Adipocyte (in vitro differentiated cells): ENCODE results near the gene PSMD9.
A peak's percentile ranks its signal among the peaks of the same experiment; 100 is the strongest.
"Not testable (repeated sequence)": the region's sequence is repeated elsewhere in the genome, so short reads cannot be mapped to it uniquely, and the experiment has no call there.

Experiments
- DNase-seq: peaks from one replicate; pipeline ENCODE4 v3.0.0-alpha.2; 2015; ENCODE audit warnings: low read depth
- H3K27me3 ChIP-seq: replicated peaks from 2 replicates; pipeline ENCODE4 v1.7.0; 2013; ENCODE audit warnings: mild to moderate bottlenecking, low read length, moderate library complexity; ENCODE audit not compliant: control insufficient read depth, insufficient read depth
- H3K36me3 ChIP-seq: 2 replicates; pipeline ENCODE4 v1.7.0; 2013; ENCODE audit warnings: low read length, mild to moderate bottlenecking, moderate library complexity; ENCODE audit not compliant: control insufficient read depth, insufficient read depth, severe bottlenecking
- H3K4me1 ChIP-seq: 2 replicates; pipeline ENCODE4 v1.7.0; 2013; ENCODE audit warnings: mild to moderate bottlenecking, low read length, moderate library complexity; ENCODE audit not compliant: control insufficient read depth, insufficient read depth
- H3K4me3 ChIP-seq: 2 replicates; pipeline ENCODE4 v1.7.0; 2013; ENCODE audit warnings: mild to moderate bottlenecking, low read length, moderate library complexity
- H3K9ac ChIP-seq: 2 replicates; pipeline ENCODE4 v1.7.0; 2013; ENCODE audit warnings: mild to moderate bottlenecking, low read length, moderate library complexity
- H3K9me3 ChIP-seq: 2 replicates; pipeline ENCODE4 v1.7.0; 2013; ENCODE audit warnings: mild to moderate bottlenecking, low read length, moderate library complexity; ENCODE audit not compliant: control insufficient read depth

The PSMD9 gene

DNA sequence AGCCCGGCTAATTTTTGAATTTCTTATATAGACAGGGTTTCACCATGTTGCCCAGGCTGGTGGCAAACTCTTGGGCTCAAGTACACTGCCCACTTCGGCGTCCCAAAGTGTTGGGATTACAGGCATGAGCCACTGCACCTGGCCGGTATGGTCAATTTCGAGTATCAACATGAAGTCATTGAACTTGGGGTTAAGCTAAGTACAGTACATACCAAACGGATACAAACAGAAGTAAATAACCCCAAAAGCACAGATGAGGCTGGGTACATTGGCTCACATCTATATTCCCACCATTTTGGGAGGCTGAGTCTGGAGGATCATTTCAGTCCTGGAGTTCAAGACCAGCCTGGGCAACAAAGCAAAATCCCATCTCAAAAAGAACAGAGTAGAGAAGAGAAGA lies 13.0 kb upstream of the PSMD9 start:
- Histone ChIP-seq H3K4me3 (no peak overlapping the region), H3K9ac (no peak overlapping the region), H3K27me3 (no peaks in the 10 kb centered on the region), H3K4me1 (peaks cover 12% of the 10 kb centered on the region), H3K9me3 (no peaks in the 10 kb centered on the region), H3K36me3 (no peaks in the 10 kb centered on the region)
- DNase-seq = no peak

DNA sequence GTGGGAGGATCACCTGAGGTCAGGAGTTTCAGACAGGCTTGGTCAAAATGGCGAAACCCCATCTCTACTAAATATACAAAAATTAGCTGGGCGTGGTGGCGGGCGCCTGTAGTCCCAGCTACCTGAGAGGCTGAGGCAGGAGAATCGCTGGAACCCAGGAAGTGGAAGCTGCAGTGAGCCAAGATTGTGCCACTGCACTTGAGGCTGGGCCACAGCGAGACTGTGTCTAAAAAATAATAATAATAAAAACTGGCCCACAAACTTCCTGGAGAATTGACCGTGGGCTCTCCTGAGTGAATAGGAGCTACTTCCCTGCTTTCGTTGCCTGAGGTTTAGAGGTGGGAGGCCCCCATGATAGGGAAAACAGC lies 12.5 kb upstream of the PSMD9 start:
- H3K27me3 ChIP-seq, H3K36me3 ChIP-seq, DNase-seq, H3K4me3 ChIP-seq, H3K9me3 ChIP-seq, H3K9ac ChIP-seq: not testable (repeated sequence)
- H3K4me1 ChIP-seq = peaks cover 12% of the 10 kb centered on the region

DNA sequence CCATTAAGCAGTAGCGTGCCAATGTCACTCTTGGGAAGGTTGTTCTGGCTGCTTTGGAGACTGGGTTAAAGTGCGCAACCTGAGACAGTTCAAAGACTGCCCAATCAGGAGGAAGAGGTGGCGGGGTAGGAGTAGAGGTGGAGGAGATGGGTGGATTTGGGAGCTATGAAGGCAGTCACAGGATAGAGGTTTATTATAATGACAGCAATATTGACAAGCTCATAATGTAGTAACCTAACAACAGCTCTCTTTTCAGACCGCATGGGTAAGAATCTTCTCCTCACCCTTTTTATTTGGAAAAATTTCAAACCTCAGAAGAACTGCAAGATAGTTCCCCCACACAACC lies 5.3 kb upstream of the PSMD9 start:
- no peaks in the 10 kb centered on the region for H3K27me3 ChIP-seq
- no peak overlapping the region for H3K9ac ChIP-seq
- no peak for DNase-seq
- no peak overlapping the region for H3K4me3 ChIP-seq
- no peaks in the 10 kb centered on the region for H3K9me3 ChIP-seq
- peaks cover 7% of the 10 kb centered on the region for H3K4me1 ChIP-seq
- H3K36me3 ChIP-seq = no peaks in the 10 kb centered on the region

DNA sequence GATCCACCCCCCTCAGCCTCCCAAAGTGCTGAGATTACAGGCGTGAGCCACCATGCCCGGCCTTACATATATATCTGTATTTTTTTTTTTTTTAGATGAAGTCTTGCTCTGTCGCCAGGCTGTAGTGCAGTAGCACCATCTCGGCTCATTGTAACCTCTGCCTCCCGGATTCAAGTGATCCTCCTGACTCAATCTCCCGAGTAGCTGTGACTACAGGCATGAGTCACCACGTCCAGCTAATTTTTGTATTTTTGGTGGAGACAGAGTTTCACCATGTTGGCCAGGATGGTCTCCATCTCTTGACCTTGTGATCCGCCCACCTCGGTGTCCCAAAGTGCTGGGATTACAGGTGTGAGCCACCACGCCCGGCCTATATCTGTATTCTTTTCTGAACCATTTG lies 3.5 kb upstream of the PSMD9 start:
- not testable (repeated sequence) for H3K9ac ChIP-seq, H3K9me3 ChIP-seq, H3K27me3 ChIP-seq, H3K36me3 ChIP-seq, DNase-seq, H3K4me3 ChIP-seq
- peaks cover 16% of the 10 kb centered on the region for H3K4me1 ChIP-seq

DNA sequence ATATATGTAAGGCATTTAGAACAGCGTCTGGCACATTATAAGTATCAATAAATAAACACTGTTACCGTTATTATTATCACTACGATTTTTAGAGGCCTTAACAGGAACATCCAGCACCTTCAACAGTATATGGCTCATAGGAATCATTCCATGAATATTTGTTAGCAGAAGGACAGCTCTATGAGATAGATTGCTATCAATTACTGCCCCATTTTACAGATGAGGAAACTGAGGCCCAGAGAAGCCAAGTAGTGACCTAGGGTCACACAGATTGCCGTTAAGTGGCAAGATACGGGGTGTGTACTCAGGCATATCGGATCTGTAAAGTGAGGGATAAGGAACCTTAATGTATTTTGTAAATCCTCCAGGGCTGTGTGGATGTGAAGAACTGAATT lies 510 bp upstream of the PSMD9 start:
- H3K4me3 ChIP-seq = peak overlapping the region; percentile 99
- H3K9me3 ChIP-seq = no peaks in the 10 kb centered on the region

DNA sequence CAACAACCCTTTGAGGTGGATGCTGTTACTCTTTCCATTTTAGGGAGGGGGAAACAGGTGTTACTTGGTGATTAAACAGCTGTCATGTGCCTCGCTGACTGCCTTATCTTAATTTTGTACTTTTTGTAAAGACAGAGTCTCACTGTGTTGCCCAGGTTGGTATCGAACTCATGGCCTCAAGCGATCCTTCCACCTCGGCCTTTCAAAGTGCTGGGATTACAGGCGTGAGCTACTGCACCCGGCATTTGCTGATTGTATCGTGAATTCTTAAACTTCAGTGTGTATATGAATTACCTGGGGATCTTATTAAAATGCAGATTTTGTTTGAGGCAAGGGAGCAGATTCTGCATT lies 659 bp downstream of the PSMD9 start:
- Histone ChIP-seq H3K9ac (peak overlapping the region; percentile 99), H3K4me1 (peaks cover 27% of the 10 kb centered on the region), H3K36me3 (peaks cover 7% of the 10 kb centered on the region), H3K9me3 (no peaks in the 10 kb centered on the region), H3K4me3 (peak overlapping the region; percentile 99), H3K27me3 (no peaks in the 10 kb centered on the region)
- DNase-seq = no peak

More for the DNA sequence above, 510 bp upstream of the PSMD9 start:
- no peak for DNase-seq
- Histone ChIP-seq H3K4me1 (peaks cover 17% of the 10 kb centered on the region), H3K36me3 (peaks cover 7% of the 10 kb centered on the region), H3K9ac (peak overlapping the region; percentile 99), H3K27me3 (no peaks in the 10 kb centered on the region)

DNA sequence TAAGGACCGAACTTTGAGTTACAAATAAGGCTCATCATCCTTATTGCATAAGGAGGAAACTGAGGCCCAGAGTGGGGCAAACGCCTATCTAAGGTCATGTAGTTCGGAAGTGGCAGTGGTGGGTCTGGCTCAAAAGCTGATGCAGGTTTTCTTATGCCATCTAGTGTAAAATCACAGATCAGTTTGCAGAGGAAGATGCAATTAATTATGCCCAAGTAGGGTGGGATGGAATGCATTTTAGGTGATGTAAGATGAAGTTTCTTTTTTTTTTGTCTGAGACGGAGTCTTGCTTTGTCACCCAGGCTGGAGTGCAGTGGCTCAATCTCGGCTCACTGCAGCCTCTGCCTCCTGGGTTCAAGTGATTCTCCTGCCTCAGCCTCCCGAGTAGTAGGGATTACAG lies 1.1 kb downstream of the PSMD9 start:
- DNase-seq = peak; percentile 22

DNA sequence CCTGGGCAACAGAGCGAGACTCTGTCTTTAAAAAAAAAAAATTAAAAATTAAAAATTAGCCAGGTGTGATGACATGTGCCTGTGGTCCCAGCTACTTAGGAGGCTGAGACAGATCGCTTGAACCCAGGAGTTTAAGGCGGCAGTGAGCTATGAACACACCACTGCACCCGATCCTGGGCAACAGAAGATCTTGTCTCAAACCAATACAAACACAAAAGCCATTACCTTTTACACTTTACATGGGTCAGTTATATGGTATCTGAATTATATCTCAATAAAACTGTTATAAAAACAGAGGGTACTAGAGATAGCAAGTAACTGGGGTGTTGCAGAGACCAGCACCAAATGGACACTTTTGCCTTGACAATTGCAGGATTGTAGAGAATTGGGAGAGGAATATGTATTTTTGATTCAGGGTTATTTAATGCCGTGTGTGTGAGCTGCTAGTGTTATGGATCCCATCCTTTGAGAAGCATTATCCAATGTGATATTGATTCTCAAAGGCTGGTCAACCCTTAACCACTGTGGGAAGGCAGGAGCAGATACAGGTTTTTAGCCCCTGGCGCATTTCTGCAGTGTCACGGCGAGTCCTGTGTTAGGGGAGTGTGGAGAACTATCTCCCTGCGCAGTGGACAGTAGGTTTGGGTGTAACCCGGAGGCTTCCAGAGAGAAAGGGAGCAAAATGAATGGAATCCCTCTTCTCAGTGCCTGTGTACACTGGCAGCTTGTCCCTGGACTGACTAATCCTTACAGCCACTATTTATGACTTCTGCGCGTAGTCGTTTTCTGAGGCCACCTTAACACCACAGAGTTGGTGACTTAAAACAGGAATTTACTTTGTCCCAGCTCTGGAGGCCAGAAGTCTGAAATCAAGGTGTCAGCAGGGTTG lies 4.3 kb downstream of the PSMD9 start:
- Histone ChIP-seq H3K27me3 (no peaks in the 10 kb centered on the region), H3K4me1 (peaks cover 32% of the 10 kb centered on the region), H3K9ac (peak overlapping the region; percentile 3), H3K36me3 (peaks cover 35% of the 10 kb centered on the region), H3K9me3 (no peaks in the 10 kb centered on the region), H3K4me3 (no peak overlapping the region)
- no peak for DNase-seq

More for the DNA sequence above, 1.1 kb downstream of the PSMD9 start:
- Histone ChIP-seq H3K9ac (peak overlapping the region; percentile 99), H3K4me1 (peaks cover 31% of the 10 kb centered on the region), H3K4me3 (peak overlapping the region; percentile 99)
- not testable (repeated sequence) for H3K36me3 ChIP-seq, H3K9me3 ChIP-seq, H3K27me3 ChIP-seq

DNA sequence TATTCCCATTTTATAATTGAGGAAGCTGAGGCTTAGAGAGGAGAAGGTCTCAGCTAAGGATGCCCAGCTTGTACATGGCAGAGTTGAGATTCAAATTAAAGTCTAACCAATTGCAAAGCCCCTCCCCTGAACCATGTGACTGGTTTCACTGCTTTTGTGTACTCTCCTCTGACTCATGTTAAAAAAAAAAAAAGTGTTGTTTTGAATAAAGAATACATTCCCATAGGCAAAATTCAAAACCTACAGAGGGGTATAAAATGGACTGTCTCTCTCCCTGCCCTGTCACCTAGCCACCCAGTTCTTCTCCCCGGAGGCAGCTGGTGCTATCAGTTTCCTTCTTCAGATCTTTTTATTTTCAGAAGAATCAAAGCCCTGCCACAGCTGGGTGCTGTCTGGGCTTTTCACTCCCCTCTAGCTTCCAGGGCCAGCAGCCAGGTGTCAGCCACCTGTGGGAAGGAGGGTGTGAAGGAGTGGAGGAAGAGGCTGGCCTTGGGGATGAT lies 5.4 kb downstream of the PSMD9 start:
- peak; percentile 79 for DNase-seq

DNA sequence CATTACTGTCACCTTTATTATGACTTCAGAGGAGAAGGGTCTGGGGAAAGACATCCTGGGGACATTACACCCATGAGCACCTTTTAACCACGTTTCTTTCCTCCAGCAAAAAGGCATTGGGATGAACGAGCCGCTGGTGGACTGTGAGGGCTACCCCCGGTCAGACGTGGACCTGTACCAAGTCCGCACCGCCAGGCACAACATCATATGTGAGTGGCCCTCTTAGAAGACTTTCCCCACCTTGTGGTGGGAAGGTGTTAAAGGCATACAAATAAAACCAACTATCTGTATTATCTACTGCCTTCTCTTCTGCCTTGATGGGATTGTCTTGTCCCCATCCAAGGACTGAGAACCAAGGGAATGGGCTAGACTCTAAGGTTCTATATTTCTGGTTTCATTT lies 6.0 kb downstream of the PSMD9 start:
- no peaks in the 10 kb centered on the region for H3K27me3 ChIP-seq
- DNase-seq = peak; percentile 38
- peaks cover 46% of the 10 kb centered on the region for H3K36me3 ChIP-seq
- H3K4me1 ChIP-seq = peaks cover 34% of the 10 kb centered on the region
- H3K4me3 ChIP-seq = no peak overlapping the region
- peak overlapping the region; percentile 59 for H3K9ac ChIP-seq
- H3K9me3 ChIP-seq = no peaks in the 10 kb centered on the region

More for the DNA sequence above, 5.4 kb downstream of the PSMD9 start:
- Histone ChIP-seq H3K4me3 (peak overlapping the region; percentile 40), H3K9me3 (no peaks in the 10 kb centered on the region), H3K4me1 (peaks cover 33% of the 10 kb centered on the region), H3K36me3 (peaks cover 40% of the 10 kb centered on the region), H3K27me3 (no peaks in the 10 kb centered on the region), H3K9ac (peak overlapping the region; percentile 59)

DNA sequence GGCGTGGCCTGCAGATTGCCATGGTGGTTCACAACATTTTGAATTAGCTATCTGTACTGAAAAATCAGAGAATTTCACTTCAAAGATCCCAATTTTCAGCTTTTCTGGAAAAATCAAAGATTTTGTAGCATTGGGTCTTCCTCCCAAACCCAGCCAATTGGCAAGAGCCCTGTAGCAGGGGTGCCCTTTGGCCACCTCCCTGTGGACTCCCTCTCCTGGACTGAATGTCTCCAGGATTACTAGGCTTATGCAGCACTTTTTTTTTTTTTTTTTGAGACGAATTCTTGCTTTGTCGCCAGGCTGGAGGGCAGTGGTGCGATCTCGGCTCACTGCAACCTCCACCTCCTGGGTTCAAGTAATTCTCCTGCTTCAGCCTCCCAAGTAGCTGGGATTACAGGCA lies 9.7 kb downstream of the PSMD9 start:
- no peak overlapping the region for H3K4me3 ChIP-seq
- peak overlapping the region; percentile 34 for H3K9ac ChIP-seq
- peaks cover 40% of the 10 kb centered on the region for H3K4me1 ChIP-seq
- peaks cover 4% of the 10 kb centered on the region for H3K9me3 ChIP-seq
- H3K36me3 ChIP-seq = peaks cover 75% of the 10 kb centered on the region
- no peaks in the 10 kb centered on the region for H3K27me3 ChIP-seq
- no peak for DNase-seq

DNA sequence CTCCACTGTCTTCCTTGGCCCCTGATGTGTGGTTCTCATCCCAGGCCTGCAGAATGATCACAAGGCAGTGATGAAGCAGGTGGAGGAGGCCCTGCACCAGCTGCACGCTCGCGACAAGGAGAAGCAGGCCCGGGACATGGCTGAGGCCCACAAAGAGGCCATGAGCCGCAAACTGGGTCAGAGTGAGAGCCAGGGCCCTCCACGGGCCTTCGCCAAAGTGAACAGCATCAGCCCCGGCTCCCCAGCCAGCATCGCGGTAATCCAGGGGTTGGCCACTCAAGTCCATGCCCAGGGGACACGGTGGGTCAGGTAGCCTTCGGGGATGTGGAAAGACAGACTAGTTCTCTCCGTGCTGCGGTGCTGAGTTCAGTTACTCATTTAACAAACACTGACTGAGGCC lies 11.0 kb downstream of the PSMD9 start:
- peaks cover 34% of the 10 kb centered on the region for H3K4me1 ChIP-seq
- H3K4me3 ChIP-seq = no peak overlapping the region
- peaks cover 84% of the 10 kb centered on the region for H3K36me3 ChIP-seq
- no peaks in the 10 kb centered on the region for H3K27me3 ChIP-seq
- peaks cover 4% of the 10 kb centered on the region for H3K9me3 ChIP-seq
- H3K9ac ChIP-seq = no peak overlapping the region
- no peak for DNase-seq
